ENCODE results near the gene ALG1.
"Not testable (repeated sequence)": the region's sequence is repeated elsewhere in the genome, so short reads cannot be mapped to it uniquely, and the experiment has no call there.

ALG1 gene

DNA sequence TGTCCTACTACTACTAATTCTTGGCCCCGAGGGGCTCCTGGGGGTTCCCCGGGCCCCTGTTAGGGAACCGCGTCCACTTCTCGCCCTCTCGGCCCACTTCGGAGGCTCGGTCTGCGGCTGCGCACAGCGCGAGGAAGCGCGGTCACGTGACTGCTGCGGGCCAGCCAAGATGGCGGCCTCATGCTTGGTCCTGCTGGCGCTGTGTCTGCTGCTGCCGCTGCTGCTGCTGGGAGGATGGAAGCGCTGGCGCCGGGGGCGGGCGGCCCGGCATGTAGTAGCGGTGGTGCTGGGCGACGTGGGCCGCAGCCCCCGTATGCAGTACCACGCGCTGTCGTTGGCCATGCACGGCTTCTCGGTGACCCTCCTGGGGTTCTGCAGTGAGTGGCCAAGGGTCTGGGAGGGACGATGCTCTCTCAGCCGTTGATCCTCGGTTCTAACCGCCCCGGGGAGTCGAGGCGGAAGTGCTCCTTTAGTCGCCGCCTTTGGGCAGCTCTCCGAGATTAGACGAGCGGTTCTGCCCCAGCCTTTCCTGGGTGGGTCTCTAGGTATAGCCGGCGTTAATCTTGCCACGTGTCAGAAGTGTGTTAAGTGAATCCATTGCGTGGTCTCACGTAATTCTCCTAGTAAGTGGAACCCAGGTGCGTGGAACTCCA lies at the start of gene ALG1:
ALG1 (plus strand) TSS at position 163 of the 653 bp plus-strand sequence; CDS start at position 170, 7 bp downstream.
- peak; percentile 74 to 80 for DNase-seq (ENCODE audit: low read depth in 2 of 2)

GRCh38 chr16:5022521-5022920 lies 49.1 kb upstream of the ALG1 start:
- no peak for DNase-seq (ENCODE audit: low read depth in 2 of 2)

- DNase-seq (ENCODE audit: low read depth in 2 of 2) = no peak
Observed at GRCh38 chr16:5024632-5025031, 47.0 kb upstream of the ALG1 start.

GRCh38 chr16:5025171-5025632 lies 46.4 kb upstream of the ALG1 start:
- no peak for DNase-seq (ENCODE audit: low read depth in 2 of 2)

- DNase-seq (ENCODE audit: low read depth in 2 of 2) = no peak
Observed at GRCh38 chr16:5026664-5027063, 45.0 kb upstream of the ALG1 start.

DNA sequence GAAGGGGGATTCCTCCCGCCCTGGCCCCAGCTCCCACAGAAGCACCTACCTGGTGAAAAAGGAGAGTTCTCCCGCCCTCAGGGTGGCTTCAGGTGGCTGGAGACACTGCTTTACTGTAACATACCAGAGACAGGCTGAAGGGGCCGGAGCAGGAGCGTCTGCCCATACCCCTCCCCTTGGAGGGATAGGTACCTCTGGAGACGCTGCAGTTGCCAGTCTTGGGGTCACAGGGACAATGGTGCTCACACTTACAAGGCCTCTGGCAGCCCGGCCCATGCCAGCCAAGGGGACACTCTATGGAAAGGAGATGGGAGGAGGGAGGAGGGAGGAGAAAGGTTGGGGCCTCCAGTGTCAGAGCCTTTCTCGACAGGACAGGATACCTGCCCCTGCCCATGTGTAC lies 44.6 kb upstream of the ALG1 start:
- no peak for DNase-seq (ENCODE audit: low read depth in 2 of 2)

- DNase-seq (ENCODE audit: low read depth in 2 of 2) = no peak
Observed at GRCh38 chr16:5027575-5028235, 43.9 kb upstream of the ALG1 start.

GRCh38 chr16:5028950-5029475 lies 42.6 kb upstream of the ALG1 start:
- no peak for DNase-seq (ENCODE audit: low read depth in 2 of 2)

DNA sequence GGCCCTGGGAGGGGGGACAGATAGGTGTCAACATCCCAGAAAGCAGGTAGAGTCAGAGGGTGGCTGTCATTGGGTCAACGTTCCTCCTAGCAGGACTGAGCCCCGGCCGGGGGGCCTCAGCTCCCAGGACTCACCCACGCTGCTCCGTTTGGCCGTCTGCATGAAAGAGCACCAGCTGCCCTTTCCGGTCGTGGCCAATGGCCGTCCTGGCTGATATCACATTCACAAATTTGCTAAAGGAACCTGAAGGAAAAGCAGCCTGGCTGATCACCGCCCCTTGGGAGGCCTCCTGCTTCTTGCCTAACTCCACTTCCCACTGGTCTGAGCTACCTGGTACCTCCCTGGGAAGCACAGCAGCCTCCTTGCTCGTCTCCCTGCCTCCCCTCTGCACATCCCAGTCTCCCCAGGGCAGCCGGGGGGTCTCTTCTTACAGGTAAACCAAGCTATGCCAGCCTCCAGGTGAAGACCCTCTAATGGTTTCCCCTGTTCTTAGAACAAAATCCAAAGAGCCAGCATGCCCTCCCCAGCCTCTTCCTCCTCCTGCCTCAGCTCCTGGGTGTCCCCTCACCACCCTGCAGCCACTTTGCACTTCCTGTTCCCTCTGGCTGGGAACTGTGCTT lies 41.3 kb upstream of the ALG1 start:
- DNase-seq (ENCODE audit: low read depth in 2 of 2) = no peak

DNA sequence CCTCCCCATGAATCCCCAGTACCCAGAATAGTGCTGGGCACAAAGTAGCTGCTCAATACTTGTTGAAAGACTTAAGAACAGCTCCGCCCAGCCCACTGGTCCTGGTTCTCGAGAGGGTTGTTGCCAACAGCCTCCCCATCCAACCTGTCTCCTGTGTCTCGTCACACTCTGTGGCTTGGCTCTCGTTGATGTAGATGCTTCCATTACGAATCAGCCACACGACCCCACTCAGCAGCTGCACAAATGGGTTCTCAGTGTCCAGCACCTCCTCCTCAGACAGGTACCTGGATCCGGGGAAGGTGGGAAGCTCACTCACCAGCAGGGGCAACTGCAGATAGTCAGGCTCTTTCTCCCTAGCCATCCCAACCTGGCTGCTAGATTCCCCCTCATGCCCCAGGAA lies 40.0 kb upstream of the ALG1 start:
- no peak for DNase-seq (ENCODE audit: low read depth in 2 of 2)

- DNase-seq (ENCODE audit: low read depth in 2 of 2) = no peak
Observed at GRCh38 chr16:5032748-5033167, 38.9 kb upstream of the ALG1 start.

GRCh38 chr16:5033256-5034166 lies 38.1 kb upstream of the ALG1 start, which contains the start of gene NAGPA:
Gene NAGPA, minus strand, starts transcription at chr16:5033935. Its CDS starts 21 bp downstream, at chr16:5033914.
- DNase-seq (ENCODE audit: low read depth in 2 of 2) = peak; percentile 63 to 72

DNA sequence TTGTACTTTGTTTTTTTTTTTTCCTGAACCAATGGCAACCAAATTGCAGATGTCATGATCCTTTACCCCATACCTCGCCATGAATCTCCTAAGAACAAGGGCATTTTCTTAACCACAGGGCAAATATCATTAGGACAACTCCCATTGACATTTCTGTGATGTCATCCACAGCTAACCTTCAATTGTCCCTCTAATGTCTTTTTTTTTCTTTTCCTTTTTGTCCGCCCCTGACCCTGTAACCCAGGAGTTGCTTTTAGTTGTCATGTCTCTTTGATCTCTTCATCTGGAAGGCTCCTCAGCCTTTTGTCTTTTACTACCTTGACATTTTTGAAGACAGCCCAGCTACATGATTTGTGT lies 37.5 kb upstream of the ALG1 start:
- DNase-seq (ENCODE audit: low read depth in 2 of 2) = no peak

DNA sequence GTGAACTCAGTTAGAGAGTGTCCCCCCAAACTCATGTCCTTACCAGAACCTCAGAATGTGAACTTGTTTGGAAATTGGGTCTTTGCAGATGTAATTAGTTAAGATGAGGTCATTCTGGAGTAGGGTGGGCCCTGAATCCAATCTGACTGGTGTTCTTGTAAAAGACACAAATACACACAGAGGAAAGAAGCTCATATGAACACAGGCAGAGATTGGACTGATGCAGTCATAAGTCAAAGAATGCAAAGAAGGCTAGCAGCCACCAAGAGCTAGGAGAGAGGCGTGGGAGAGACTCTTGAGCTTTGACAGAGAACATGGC lies 35.8 kb upstream of the ALG1 start:
- DNase-seq (ENCODE audit: low read depth in 2 of 2) = no peak

GRCh38 chr16:5036228-5037156 lies 35.2 kb upstream of the ALG1 start:
- DNase-seq (ENCODE audit: low read depth in 2 of 2) = no peak

DNA sequence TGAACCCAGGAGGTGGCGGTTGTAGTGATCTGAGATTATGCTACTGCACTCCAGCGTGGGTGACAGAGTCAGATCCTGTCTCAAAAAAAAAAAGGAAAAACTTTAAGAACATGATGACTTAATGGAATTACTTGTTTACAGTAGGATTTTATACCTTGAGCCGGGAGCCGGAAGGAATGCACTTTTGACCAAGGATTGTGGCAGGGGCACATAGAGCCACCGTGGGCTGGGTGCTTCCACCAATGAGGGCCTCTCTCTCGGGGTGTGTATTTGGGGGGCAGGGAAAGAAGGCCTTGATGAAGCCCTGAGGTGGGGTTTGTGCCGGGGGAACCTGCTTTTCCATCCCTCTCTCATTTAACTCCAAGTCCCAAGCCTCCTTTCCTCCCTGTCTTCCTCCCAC lies 31.2 kb upstream of the ALG1 start:
- DNase-seq (ENCODE audit: low read depth in 2 of 2) = no peak

DNA sequence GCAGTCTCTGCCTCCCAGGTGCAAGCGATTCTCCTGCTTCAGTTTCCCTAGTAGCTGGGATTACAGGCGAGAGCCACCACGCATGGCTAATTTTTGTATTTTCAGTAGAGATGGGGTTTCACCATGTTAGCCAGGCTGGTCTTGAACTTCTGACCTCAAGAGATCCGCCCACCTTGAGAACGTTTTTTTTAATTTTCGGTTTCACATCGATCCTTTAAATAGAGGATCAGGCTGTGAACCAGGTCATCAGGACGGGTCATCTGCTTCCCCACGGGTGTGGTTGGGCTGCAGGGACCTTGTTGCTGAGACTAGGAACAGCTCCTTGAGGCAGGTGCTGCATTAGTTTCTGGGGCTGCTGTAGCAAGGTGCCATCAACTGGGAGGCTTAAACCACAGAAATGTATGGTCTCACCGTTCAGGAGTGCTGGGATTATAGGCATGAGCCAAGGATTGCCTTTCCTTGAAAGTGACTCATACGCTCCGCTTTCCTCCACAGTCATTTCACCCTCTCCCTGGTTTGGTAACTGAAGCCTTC lies 30.0 kb upstream of the ALG1 start:
- no peak for DNase-seq (ENCODE audit: low read depth in 2 of 2)

DNA sequence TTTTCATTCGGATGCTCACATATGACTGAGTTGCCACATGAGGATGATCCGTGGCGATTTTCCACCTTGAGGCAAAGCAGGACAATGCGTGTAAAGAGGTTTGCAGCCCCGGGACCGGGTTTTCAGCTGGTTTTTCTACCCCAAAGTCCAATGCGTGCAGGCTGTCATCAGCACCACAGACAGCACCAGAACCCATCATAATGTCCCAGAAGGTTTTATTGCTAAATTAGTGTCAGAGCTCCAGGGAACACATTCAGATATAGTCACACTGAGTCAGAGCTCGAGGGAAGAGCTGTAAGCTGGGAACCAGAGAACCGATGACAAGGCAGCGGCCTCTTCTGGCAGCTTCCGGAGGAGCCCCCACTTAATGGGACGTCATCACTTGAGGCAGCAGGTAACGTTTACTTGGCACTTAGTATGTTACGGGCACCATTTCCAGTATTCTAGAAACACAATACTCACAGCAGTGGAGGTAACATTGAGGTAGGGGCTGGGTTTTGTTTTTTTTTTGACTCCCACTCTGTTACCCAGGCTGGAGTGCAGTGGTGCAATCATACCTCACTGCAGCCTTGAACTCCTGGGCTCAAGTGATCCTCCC lies 29.0 kb upstream of the ALG1 start:
- DNase-seq (ENCODE audit: low read depth in 2 of 2) = no peak

DNA sequence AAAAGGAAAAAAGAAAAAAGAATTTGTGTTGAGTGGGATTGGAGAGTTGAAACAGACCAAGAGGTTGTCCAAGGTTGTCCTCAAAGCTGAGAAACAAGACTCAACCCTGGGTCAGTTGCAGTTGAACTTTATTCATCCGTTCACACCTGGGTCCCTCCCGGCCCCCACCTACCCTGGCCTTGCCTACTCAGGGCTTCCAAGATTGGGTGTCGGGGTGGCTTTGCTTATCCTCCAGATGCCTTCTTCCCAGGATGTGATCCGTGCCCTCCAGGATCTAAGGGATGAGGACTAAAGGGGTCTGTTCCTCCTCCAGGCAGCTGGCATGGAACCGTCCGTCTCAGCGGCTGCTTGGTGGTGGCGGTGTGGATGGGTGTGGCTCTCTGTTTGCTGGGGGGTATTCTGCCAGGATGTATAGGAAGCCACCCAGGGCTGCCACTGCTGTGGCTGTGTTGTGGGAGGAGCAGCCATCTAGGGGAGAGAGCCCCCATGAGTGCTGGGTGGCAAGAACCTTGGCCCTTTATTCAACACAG lies 27.6 kb upstream of the ALG1 start:
- no peak for DNase-seq (ENCODE audit: low read depth in 2 of 2)

DNA sequence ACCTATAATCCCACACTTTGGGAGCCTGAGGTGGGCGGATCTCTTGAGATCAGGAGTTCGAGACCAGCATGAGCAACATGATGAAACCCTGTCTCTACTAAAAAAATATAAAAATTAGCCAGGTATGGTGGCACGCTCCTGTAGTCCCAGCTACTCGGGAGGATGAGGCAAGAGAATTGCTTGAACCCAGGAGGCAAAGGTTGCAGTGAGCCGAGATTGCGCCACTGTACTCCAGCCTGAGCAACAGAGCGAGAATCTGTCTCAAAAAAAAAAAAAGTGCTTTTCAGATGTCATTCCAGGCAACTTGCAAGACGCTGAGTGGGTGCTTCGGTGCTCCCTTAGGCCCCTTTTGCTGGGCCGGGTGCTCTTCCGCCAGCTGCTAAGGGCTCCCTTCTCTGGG lies 27.1 kb upstream of the ALG1 start:
- DNase-seq (ENCODE audit: low read depth in 2 of 2) = not testable (repeated sequence)

All from stimulated activated CD4-positive, alpha-beta T cell treated with anti-CD3 and anti-CD28 coated beads, Interleukin-12 subunit alpha, Interleukin-12 subunit beta, amount 100 ng/mL, for 24 hours (primary cell).